ENCODE results near the gene DPEP2NB. TPM values are rescaled to one million over a fixed set of nuclear protein-coding genes. Genes with fewer than 3 reads are reported as not detected.
"Not testable (repeated sequence)": the region's sequence is repeated elsewhere in the genome, so short reads cannot be mapped to it uniquely, and the experiment has no call there.

DPEP2NB gene
- polyA plus RNA-seq, 3 donors from 2014 or later: not detected

DNA sequence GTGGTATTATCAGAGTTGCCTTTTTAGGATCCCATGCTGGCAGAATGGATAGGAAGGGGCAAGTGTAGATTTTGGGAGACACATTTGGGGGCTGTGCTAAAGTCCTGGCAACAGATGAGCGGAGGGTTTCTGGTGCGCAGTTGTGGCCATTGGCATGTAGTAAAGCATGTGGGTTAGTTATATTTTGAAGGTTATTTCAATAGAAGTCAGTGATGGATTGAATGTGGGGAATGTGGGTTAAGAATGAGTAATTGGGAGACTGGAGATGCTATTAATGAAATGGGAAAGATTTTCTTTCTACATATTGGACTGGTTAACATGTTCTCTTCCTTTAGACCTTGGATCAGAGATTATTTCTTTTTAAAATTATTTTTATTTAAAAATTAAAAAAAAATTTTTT lies 17.4 kb upstream of the DPEP2NB start:
- peaks cover 3 to 20% (median 12%) of the 10 kb centered on the region in 3 donors for H3K36me3 Mint-ChIP-seq
- H3K4me1 Mint-ChIP-seq: peaks cover 38 to 48% of the 10 kb centered on the region in 2 donors
- peaks cover 0 to 2% (median 2%) of the 10 kb centered on the region in 3 donors for H3K27me3 Mint-ChIP-seq (ENCODE audit: low read depth in 3 of 3)

DNA sequence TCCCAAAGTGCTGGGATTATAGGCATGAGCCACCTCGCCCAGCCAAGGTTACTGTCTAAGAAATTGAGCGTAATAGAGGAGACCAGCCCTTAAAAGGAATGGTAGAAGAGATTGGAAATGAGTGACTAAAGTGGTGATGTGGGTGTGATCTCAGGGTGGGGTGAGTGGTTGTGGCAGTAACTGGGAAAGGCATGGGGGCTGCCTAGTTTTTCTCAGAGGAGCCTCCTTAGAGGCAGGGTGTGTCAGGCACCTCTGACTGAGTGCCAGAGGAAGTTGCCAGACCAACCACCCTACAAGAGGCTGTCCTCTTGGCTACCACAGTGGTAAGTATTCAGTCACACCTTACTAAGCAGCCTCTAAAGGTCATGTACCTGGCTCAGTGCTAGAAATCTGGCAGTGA lies 16.2 kb upstream of the DPEP2NB start:
- Mint-ChIP-seq H3K9me3 (no peaks in the 10 kb centered on the region), H3K4me1 (peaks cover 34 to 47% of the 10 kb centered on the region in 2 donors), H3K27me3 (ENCODE audit: low read depth in 3 of 3) (peaks cover 0 to 4% (median 0%) of the 10 kb centered on the region in 3 donors), H3K27ac (peak overlapping the region; percentile 74 to 91 (median 82)), H3K4me3 (peak overlapping the region; percentile 33 to 76 (median 57)), H3K36me3 (peaks cover 10 to 26% (median 15%) of the 10 kb centered on the region in 3 donors)
- DNase-seq: peak; percentile 27 to 48 (median 37)

More for the DNA sequence above, 17.4 kb upstream of the DPEP2NB start:
- DNase-seq: no peak
- Mint-ChIP-seq H3K4me3 (peak overlapping the region in 3 of 5 donors; percentile 9 to 25 (median 22)), H3K9me3 (no peaks in the 10 kb centered on the region), H3K27ac (peak overlapping the region in 5 of 6 donors; percentile 15 to 81 (median 49))

DNA sequence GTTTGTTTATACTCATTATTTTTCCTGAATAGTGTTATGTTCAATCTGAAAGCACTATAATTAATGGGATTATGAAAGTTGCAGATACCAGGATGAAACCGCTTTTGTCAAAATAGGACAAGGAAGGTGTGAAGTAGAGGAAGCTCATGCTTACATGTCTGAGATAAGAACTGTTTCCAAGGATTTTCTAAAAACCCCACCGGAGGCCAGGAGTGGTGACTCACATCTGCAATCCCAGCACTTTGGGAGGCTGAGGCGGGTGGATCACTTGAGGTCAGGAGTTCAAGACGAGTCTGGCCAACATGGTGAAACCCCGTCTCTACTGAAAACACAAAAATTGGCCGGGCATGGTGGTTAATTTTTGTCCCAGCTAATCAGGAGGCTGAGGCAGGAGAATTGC lies 14.4 kb upstream of the DPEP2NB start:
- not testable (repeated sequence) for H3K9me3 Mint-ChIP-seq; H3K4me3 Mint-ChIP-seq; H3K27ac Mint-ChIP-seq; DNase-seq; H3K27me3 Mint-ChIP-seq (ENCODE audit: low read depth in 3 of 3)
- peaks cover 7 to 22% (median 14%) of the 10 kb centered on the region in 3 donors for H3K36me3 Mint-ChIP-seq
- peaks cover 28 to 36% of the 10 kb centered on the region in 2 donors for H3K4me1 Mint-ChIP-seq

DNA sequence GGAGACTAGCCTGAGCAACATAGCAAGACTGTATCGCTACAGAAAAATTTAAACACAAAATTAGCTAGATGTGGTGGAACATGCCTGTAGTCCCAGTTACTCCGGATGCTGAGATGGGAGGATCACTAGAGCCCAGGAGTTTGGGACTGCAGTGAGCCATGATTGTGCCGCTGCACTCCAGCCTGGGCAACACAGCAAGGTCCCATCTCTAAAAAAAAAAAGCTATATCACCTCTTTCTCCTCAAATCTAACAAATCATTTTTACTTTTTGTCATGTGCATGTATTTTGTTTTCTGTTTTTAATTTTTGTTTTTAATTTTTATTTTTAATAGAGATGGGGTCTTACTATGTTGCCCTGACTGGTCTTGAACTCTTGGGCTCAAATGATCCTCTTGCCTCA lies 13.3 kb upstream of the DPEP2NB start:
- no peak for DNase-seq
- Mint-ChIP-seq H3K9me3 (no peaks in the 10 kb centered on the region), H3K27me3 (ENCODE audit: low read depth in 3 of 3) (peaks cover 0 to 6% (median 0%) of the 10 kb centered on the region in 3 donors), H3K36me3 (peaks cover 7 to 22% (median 14%) of the 10 kb centered on the region in 3 donors), H3K4me1 (peaks cover 30 to 39% of the 10 kb centered on the region in 2 donors), H3K4me3 (no peak overlapping the region), H3K27ac (no peak overlapping the region)

DNA sequence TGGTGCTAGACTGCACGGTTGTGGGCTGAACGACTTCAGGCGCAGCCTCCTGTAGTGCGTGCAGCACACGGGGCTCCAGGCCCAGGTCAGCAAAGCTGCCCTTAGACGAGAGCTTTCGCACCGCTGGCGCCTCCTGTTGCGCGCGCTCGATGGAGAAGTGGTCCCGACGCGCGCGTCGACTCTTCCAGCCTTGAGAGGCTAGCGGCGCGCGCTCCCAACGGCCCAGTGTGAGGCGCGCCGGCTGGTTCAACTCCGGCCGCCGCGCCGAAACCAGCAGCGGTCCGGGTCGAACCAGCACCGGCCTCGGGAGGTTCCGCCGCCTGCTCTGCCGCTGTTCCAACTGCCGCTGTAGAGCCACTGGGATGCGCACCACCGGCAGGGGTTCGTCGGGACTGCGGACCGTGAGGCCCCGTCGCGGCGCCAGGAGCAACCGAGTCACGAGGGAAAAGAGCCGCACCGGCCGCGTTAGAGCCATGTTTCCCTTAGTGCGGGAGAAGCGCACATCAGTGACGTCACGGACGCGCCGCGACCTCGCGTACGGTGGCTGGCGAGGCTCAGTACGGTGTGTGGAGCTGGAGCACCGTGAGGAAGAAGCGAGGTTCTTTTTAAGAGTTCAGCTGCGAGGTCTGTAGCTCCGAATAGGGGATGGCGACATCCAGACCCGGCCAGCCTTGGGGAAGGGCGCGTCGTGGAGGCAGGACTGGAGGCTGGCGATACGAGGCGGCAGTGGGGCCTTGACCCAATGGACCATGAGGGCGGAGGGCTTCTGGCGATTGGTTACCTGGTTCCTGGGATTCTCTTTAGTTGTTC lies 7.2 kb upstream of the DPEP2NB start, which contains the start of the genes DDX28 and DUS2:
TSS of gene DDX28 (minus strand) at position 505 of the 810 bp plus-strand sequence. CDS start at position 475, 30 bp downstream.
TSS of gene DUS2 (plus strand) at position 557 of the 810 bp plus-strand sequence. CDS start 14,740 bp downstream, outside the sequence.
- H3K9me3 Mint-ChIP-seq: no peaks in the 10 kb centered on the region
- H3K36me3 Mint-ChIP-seq: peaks cover 5 to 12% (median 6%) of the 10 kb centered on the region in 3 donors
- H3K27me3 Mint-ChIP-seq (ENCODE audit: low read depth in 3 of 3): peaks cover 8 to 19% (median 12%) of the 10 kb centered on the region in 3 donors
- H3K27ac Mint-ChIP-seq: peak within 1 kb of the TSS; percentile 92 to 99 (median 98)
- peaks cover 39 to 41% of the 10 kb centered on the region in 2 donors for H3K4me1 Mint-ChIP-seq
- DNase-seq: peak; percentile 91 to 92 (median 91)
- peak within 1 kb of the TSS; percentile 94 to 99 (median 98) for H3K4me3 Mint-ChIP-seq

DNA sequence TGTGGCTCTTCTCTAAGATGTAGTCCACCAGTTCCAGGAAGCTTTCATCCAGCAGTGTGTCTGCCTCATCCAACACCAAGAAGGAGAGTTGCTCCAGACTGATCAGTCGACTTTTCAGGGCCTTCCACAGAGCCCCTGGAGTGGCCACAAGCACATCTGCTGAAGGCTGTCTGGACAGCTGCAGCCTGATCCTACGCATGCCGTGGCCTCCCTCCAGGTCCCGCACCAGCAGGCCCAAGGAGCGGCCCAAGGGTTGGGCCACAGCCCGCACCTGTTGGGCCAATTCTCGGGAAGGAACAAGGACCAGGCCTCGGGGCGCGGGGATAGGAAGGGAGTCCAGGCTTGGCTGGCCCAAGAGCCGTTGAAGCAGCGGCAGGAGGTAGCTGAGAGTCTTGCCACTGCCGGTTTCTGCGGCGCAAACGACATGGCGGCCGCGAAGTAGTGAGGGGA lies 6.6 kb upstream of the DPEP2NB start:
- Mint-ChIP-seq H3K27ac (peak overlapping the region; percentile 92 to 99 (median 98)), H3K36me3 (peaks cover 0 to 6% (median 0%) of the 10 kb centered on the region in 3 donors), H3K9me3 (no peaks in the 10 kb centered on the region), H3K4me1 (peaks cover 35 to 37% of the 10 kb centered on the region in 2 donors), H3K4me3 (peak overlapping the region; percentile 94 to 99 (median 98)), H3K27me3 (ENCODE audit: low read depth in 3 of 3) (peaks cover 8 to 19% (median 12%) of the 10 kb centered on the region in 3 donors)
- DNase-seq: no peak

DNA sequence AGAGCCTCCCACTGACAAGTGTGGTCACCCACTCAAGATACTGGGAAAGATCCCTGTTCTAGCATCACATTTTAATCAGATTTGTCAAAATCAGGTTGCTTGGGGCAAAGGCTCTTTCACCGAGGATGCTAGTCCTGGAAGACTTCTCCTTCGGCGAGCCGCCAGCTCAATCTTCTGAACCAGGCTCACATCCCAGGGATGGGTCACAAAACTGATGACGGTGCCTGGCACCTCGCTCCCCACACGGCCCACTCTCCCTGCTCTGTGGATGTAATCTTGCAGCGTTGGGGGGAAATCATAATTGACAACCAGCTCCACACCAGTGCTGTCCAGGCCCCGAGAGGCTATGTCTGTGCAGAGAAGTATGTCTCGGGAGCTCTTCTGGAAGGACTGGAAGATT lies 5.8 kb upstream of the DPEP2NB start:
- Mint-ChIP-seq H3K36me3 (peaks cover 0 to 6% (median 0%) of the 10 kb centered on the region in 3 donors), H3K27ac (peak overlapping the region in 3 of 6 donors; percentile 96 to 99 (median 98)), H3K4me3 (peak overlapping the region; percentile 94 to 99 (median 98)), H3K27me3 (ENCODE audit: low read depth in 3 of 3) (peaks cover 8 to 15% (median 12%) of the 10 kb centered on the region in 3 donors), H3K9me3 (no peaks in the 10 kb centered on the region), H3K4me1 (peaks cover 35 to 37% of the 10 kb centered on the region in 2 donors)
- no peak for DNase-seq

DNA sequence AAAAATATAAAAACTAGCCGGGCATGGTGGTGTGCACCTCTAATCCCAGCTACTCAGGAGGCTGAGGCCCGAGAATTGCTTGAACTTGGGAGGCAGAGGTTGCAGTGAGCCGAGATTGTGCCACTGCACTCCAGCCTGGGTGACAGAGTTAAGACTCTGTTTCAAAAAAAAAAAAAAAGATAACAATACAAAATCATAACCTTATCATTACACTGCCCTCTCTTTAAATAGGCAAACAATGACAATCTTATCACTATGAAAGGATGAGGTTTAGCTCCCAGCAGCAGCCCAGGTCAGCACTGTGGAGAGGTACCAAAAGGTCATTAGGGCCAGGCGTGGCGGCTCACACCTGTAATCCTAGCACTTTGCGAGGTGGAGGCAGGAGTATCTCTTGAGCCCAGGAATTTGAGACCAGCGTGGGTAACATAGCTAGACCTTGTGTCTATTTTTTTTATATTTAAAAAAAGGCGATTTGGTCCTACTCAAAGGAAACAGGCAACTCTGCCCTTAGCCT lies 3.5 kb upstream of the DPEP2NB start:
- Mint-ChIP-seq H3K4me1 (peaks cover 31 to 37% of the 10 kb centered on the region in 2 donors), H3K27ac (peak overlapping the region in 3 of 6 donors; percentile 35 to 55 (median 50)), H3K36me3 (peaks cover 0 to 3% (median 0%) of the 10 kb centered on the region in 3 donors), H3K27me3 (ENCODE audit: low read depth in 3 of 3) (peaks cover 8 to 15% (median 12%) of the 10 kb centered on the region in 3 donors), H3K9me3 (no peaks in the 10 kb centered on the region), H3K4me3 (no peak overlapping the region)
- DNase-seq: no peak

DNA sequence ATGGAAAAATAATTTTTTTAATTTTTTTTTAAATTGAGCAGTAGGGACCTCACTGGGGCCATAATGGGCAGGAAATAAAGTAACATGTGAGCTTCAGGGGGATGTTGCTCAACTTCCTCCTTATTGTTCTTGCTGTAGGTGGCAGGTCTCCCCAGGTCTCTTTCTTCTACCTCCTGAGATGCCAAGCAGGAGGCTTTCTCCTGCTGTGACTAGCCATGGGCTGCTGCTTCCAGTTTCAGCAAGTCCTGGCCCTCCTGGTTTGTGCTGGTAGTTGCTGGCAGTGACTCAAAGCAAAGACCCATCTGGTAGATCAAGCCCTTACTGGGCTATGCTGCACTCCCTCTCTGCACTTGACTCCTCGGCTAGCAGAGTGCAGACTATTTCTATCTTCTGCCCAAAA lies 2.3 kb downstream of the DPEP2NB start:
- H3K36me3 Mint-ChIP-seq: no peaks in the 10 kb centered on the region
- H3K4me1 Mint-ChIP-seq: peaks cover 12 to 19% of the 10 kb centered on the region in 2 donors
- peaks cover 0 to 2% (median 0%) of the 10 kb centered on the region in 3 donors for H3K27me3 Mint-ChIP-seq (ENCODE audit: low read depth in 3 of 3)
- H3K9me3 Mint-ChIP-seq: no peaks in the 10 kb centered on the region
- peak in 1 of 3 donors; percentile 24 for DNase-seq
- H3K4me3 Mint-ChIP-seq: peak overlapping the region in 2 of 5 donors; percentile 1 to 23
- H3K27ac Mint-ChIP-seq: peak overlapping the region in 5 of 6 donors; percentile 54 to 85 (median 78)

DNA sequence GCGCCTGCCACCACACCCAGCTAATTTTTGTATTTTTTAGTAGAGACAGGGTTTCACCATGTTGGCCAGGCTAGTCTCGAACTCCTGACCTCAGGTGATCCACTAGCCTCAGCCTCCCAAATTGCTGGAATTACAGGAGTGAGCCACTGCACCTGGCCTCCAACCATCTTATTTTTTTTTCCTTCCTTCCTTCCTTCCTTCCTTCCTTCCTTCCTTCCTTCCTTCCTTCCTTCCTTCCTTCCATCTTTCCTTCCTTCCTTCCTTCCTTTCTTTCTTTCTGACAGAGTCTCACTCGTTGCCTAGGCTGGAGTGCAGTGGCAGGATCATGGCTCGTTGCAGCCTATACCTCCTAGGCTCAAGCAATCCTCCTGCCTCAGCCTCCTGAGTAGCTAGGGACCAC lies 5.8 kb downstream of the DPEP2NB start:
- Mint-ChIP-seq H3K4me1 (peaks cover 30 to 42% of the 10 kb centered on the region in 2 donors), H3K27ac (peak overlapping the region in 5 of 6 donors; percentile 56 to 87 (median 69))
- H3K27me3 Mint-ChIP-seq (ENCODE audit: low read depth in 3 of 3); H3K9me3 Mint-ChIP-seq; DNase-seq; H3K4me3 Mint-ChIP-seq; H3K36me3 Mint-ChIP-seq: not testable (repeated sequence)

DNA sequence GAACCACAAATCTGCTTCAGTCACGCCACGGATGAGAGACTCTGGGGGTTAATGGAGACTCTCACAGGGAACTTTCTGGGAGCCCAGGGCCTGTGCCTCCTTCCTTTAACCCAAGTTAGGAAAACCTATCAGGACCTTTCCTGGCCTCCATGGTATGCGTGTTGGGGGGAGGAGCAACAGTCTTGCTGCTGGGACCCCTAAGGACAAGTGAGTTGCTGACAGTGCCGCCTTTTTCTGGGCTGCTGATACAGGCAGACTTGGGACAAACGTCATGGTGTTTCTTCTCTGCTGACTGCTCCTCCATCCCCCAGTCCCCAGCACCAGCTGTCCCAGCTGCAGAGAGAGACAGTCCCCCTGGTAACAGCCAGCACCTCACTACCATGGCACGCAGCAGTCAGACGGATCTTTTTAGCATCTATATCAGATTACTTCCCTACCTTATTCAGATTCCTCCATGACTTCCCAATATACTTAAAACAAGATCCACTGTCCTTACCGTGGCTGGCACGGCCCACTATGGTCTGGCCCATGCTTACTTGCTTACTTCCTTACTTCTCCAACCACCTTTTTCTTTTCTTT lies 6.5 kb downstream of the DPEP2NB start:
- no peak overlapping the region for H3K4me3 Mint-ChIP-seq
- no peaks in the 10 kb centered on the region for H3K36me3 Mint-ChIP-seq
- DNase-seq: no peak
- H3K27me3 Mint-ChIP-seq (ENCODE audit: low read depth in 3 of 3): peaks cover 0 to 5% (median 3%) of the 10 kb centered on the region in 3 donors
- peaks cover 31 to 45% of the 10 kb centered on the region in 2 donors for H3K4me1 Mint-ChIP-seq
- H3K9me3 Mint-ChIP-seq: no peaks in the 10 kb centered on the region
- peak overlapping the region; percentile 37 to 87 (median 66) for H3K27ac Mint-ChIP-seq

DNA sequence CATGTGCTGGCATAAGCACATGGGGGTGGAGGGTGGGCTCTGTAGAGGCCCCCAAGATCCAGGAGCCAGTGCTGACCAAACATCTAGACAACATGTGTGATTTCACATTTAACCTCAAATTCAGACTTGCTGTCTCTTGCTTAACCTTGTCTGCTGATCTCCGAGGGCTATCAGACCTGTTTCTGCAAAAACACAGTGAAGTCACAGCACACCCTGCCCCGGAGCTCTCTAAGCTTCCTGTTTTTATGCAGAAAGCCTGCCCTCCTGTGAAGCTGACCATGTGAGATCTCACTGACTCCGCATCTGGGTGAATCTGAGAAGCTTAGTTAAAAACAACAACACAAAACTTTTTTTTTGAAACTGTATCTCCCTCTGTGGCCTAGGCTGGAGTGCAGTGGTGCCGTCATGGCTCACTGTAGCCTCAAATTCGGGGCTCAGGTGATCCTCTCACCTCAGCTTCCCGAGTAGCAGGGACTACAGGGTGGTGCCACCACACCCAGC lies 9.9 kb downstream of the DPEP2NB start:
- Mint-ChIP-seq H3K36me3 (no peaks in the 10 kb centered on the region), H3K27ac (peak overlapping the region; percentile 92 to 100 (median 99)), H3K4me3 (peak overlapping the region; percentile 62 to 86 (median 77)), H3K27me3 (ENCODE audit: low read depth in 3 of 3) (peaks cover 0 to 5% (median 3%) of the 10 kb centered on the region in 3 donors), H3K4me1 (peaks cover 28 to 41% of the 10 kb centered on the region in 2 donors), H3K9me3 (no peaks in the 10 kb centered on the region)
- DNase-seq: peak; percentile 75 to 85 (median 82)

DNA sequence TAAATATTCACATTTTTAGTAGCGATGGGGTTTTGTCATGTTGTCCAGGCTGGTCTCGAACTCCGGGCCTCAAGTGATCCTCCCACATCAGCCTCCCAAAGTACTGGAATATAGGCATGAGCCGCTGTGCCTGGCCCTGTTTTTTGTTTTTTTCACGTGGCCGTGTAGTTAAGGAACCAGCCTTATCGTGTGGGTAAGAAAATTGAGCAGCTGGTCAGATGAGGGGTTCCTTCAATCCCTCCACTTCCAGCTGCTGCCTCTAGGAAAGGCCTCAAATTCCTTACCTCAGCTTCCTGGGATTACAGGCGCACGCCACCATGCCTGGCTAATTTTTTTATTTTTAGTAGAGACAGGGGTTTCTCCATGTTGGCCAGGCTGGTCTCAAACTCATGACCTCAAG lies 10.5 kb downstream of the DPEP2NB start:
- DNase-seq: peak in 1 of 3 donors; percentile 8
- Mint-ChIP-seq H3K9me3 (no peaks in the 10 kb centered on the region), H3K4me1 (peaks cover 34 to 42% of the 10 kb centered on the region in 2 donors), H3K27ac (peak overlapping the region; percentile 92 to 100 (median 99)), H3K27me3 (ENCODE audit: low read depth in 3 of 3) (peaks cover 0 to 5% (median 2%) of the 10 kb centered on the region in 3 donors), H3K36me3 (no peaks in the 10 kb centered on the region), H3K4me3 (peak overlapping the region; percentile 62 to 86 (median 77))
